ENCODE results near the gene AHI1.
"Not testable (repeated sequence)": the region's sequence is repeated elsewhere in the genome, so short reads cannot be mapped to it uniquely, and the experiment has no call there.

AHI1 gene

GRCh38 chr6:135390458-135390857, 107.1 kb downstream of the AHI1 start:
- no peak for DNase-seq (ENCODE audit: low read depth in 2 of 2)

- DNase-seq (ENCODE audit: low read depth in 2 of 2): no peak
Measured at GRCh38 chr6:135385299-135385698, 112.2 kb downstream of the AHI1 start.

GRCh38 chr6:135383766-135384165, 113.8 kb downstream of the AHI1 start:
- DNase-seq (ENCODE audit: low read depth in 2 of 2): no peak

- DNase-seq (ENCODE audit: low read depth in 2 of 2): no peak
Measured at GRCh38 chr6:135383301-135383700, 114.2 kb downstream of the AHI1 start.

- DNase-seq (ENCODE audit: low read depth in 2 of 2): no peak
Measured at GRCh38 chr6:135382182-135382628, 115.3 kb downstream of the AHI1 start.

- no peak for DNase-seq (ENCODE audit: low read depth in 2 of 2)
Measured at GRCh38 chr6:135380793-135381192, 116.7 kb downstream of the AHI1 start.

GRCh38 chr6:135379647-135380046, 117.9 kb downstream of the AHI1 start:
- DNase-seq (ENCODE audit: low read depth in 2 of 2): no peak

GRCh38 chr6:135372758-135373157, 124.8 kb downstream of the AHI1 start:
- no peak for DNase-seq (ENCODE audit: low read depth in 2 of 2)

GRCh38 chr6:135363622-135364021, 133.9 kb downstream of the AHI1 start:
- not testable (repeated sequence) for DNase-seq (ENCODE audit: low read depth in 2 of 2)

GRCh38 chr6:135362124-135362523, 135.4 kb downstream of the AHI1 start:
- DNase-seq (ENCODE audit: low read depth in 2 of 2): no peak

GRCh38 chr6:135360222-135360621, 137.3 kb downstream of the AHI1 start:
- no peak for DNase-seq (ENCODE audit: low read depth in 2 of 2)

GRCh38 chr6:135358985-135359384, 138.6 kb downstream of the AHI1 start:
- DNase-seq (ENCODE audit: low read depth in 2 of 2): no peak

GRCh38 chr6:135358251-135358821, 139.2 kb downstream of the AHI1 start:
- no peak for DNase-seq (ENCODE audit: low read depth in 2 of 2)

- no peak for DNase-seq (ENCODE audit: low read depth in 2 of 2)
Measured at GRCh38 chr6:135354407-135354806, 143.1 kb downstream of the AHI1 start.

GRCh38 chr6:135353113-135353512, 144.4 kb downstream of the AHI1 start:
- no peak for DNase-seq (ENCODE audit: low read depth in 2 of 2)

GRCh38 chr6:135351635-135352034, 145.9 kb downstream of the AHI1 start:
- DNase-seq (ENCODE audit: low read depth in 2 of 2): no peak

- no peak for DNase-seq (ENCODE audit: low read depth in 2 of 2)
Measured at GRCh38 chr6:135347887-135348286, 149.7 kb downstream of the AHI1 start.

GRCh38 chr6:135346747-135347146, 150.8 kb downstream of the AHI1 start:
- DNase-seq (ENCODE audit: low read depth in 2 of 2): no peak

- DNase-seq (ENCODE audit: low read depth in 2 of 2): no peak
Measured at GRCh38 chr6:135344526-135344925, 153.0 kb downstream of the AHI1 start.

GRCh38 chr6:135339920-135340319, 157.6 kb downstream of the AHI1 start:
- not testable (repeated sequence) for DNase-seq (ENCODE audit: low read depth in 2 of 2)

GRCh38 chr6:135334169-135334568, 163.4 kb downstream of the AHI1 start:
- no peak for DNase-seq (ENCODE audit: low read depth in 2 of 2)

- DNase-seq (ENCODE audit: low read depth in 2 of 2): no peak
Measured at GRCh38 chr6:135331002-135331401, 166.5 kb downstream of the AHI1 start.

GRCh38 chr6:135329851-135330803, 167.4 kb downstream of the AHI1 start:
- no peak for DNase-seq (ENCODE audit: low read depth in 2 of 2)

All from stimulated activated CD4-positive, alpha-beta T cell treated with anti-CD3 and anti-CD28 coated beads, Interleukin-1b, Interleukin-23, amount 100 ng/mL, for 1 hour (primary cell).